BJ (cell line): ENCODE measurements around the gene FFAR2. TPM values are rescaled to one million over a fixed set of nuclear protein-coding genes. Genes with fewer than 3 reads are reported as not detected.

Experiments
- CTCF ChIA-PET: fragments of 350-600 bp; formaldehyde crosslinking; extraction: SDS; loops from one replicate; lab custom pipeline; 2021; ENCODE audit warnings: antibody characterized with exemption, inconsistent platforms; lab: Yijun Ruan, JAX
- POLR2A ChIA-PET: fragments of 300-600 bp; sonication (Branson Sonifier 250); formaldehyde crosslinking; extraction: SDS; loops from one replicate; lab custom pipeline; 2021; ENCODE audit warnings: antibody characterized with exemption; lab: Charles Lee
- DNase-seq: peaks from one replicate; pipeline ENCODE4 v3.0.0-alpha.2; 2011; ENCODE audit warnings: low read depth
- H3K27me3 ChIP-seq: 2 replicates; pipeline ENCODE4 v1.6.0; 2011; ENCODE audit warnings: low read length; ENCODE audit not compliant: control insufficient read depth, insufficient read depth
- H3K36me3 ChIP-seq: 2 replicates; pipeline ENCODE4 v1.5.1; 2011; ENCODE audit warnings: low read length; ENCODE audit not compliant: control insufficient read depth, insufficient read depth
- H3K4me3 ChIP-seq: 2 replicates; pipeline ENCODE4 v1.5.1; 2011; ENCODE audit warnings: low read depth, mild to moderate bottlenecking, control low read depth, low read length
- CTCF ChIP-seq: IDR thresholded peaks from 2 replicates; pipeline ENCODE4 v1.5.1; 2011; ENCODE audit warnings: low read depth, mild to moderate bottlenecking, control low read depth, inconsistent platforms, low read length, moderate library complexity; ENCODE audit not compliant: insufficient read depth
- polyA plus RNA-seq: library from polyadenylated mRNA; depleted of rRNA; stranded (reverse); fragments of >200 nt; gene quantifications from 2 replicates; pipeline ENCODE4 v1.2.3, GENCODE V29; 2011; rRNA removed
- small RNA-seq: library from RNA; depleted of rRNA; stranded (forward); fragments of <200 nt; gene quantifications from one replicate; pipeline ENCODE3, GENCODE V24; 2012; ENCODE audit warnings: low replicate concordance, low read depth; ENCODE audit not compliant: insufficient read length

FFAR2 gene
- polyA plus RNA-seq, 1 experiment = not detected

GRCh38 chr19:35500611-35501010 lies 52.6 kb downstream of the FFAR2 start:
- Histone ChIP-seq H3K4me3 (no peak overlapping the region), H3K36me3 (no peaks in the 10 kb centered on the region), H3K27me3 (peaks cover 3% of the 10 kb centered on the region; the same call in 1 of the 2 replicates)
- CTCF ChIA-PET = interaction anchor here (2.7 kb wide), 1 partner anchor 10 kb away, joined by 11 read pairs; no protein-coding TSS in a partner anchor
- POLR2A ChIA-PET = no interaction called here
- DNase-seq = no peak
- TF ChIP-seq CTCF = no peak

Small RNA genes lying within 50 kb of the gene (small RNA-seq; reads per million reads assigned to genes)
- not detected for gene RN7SL491P

Other genes starting within 250 kb of the FFAR2 start
- not detected in 2 replicates for gene FAM187B, start 219.5 kb upstream of the FFAR2 start, polyA plus RNA-seq
- gene LSR, start 199.3 kb upstream of the FFAR2 start, polyA plus RNA-seq = 0.42 and 0.53 TPM in 2 replicates
- gene USF2, start 179.3 kb upstream of the FFAR2 start, polyA plus RNA-seq = 80.3 and 80.9 TPM in 2 replicates
- gene HAMP, start 165.7 kb upstream of the FFAR2 start, polyA plus RNA-seq = not detected in 2 replicates
- gene MAG, start 156.1 kb upstream of the FFAR2 start, polyA plus RNA-seq = not detected in 2 replicates
- not detected in 2 replicates for gene CD22, start 119.1 kb upstream of the FFAR2 start, polyA plus RNA-seq
- not detected in 2 replicates for gene FFAR1, start 100.4 kb upstream of the FFAR2 start, polyA plus RNA-seq
- gene FFAR3, start 89.8 kb upstream of the FFAR2 start, polyA plus RNA-seq = not detected in 2 replicates
- gene GPR42, start 77.2 kb upstream of the FFAR2 start, polyA plus RNA-seq = not detected in 2 replicates
- gene KRTDAP, start 42.2 kb downstream of the FFAR2 start, polyA plus RNA-seq = not detected in 2 replicates
- 1.0 and 1.5 TPM in 2 replicates for gene DMKN, start 65.4 kb downstream of the FFAR2 start, polyA plus RNA-seq
- 0.70 and 1.6 TPM in 2 replicates for gene SBSN, start 80.1 kb downstream of the FFAR2 start, polyA plus RNA-seq
- gene GAPDHS, start 85.2 kb downstream of the FFAR2 start, polyA plus RNA-seq = not detected in 2 replicates
- gene TMEM147, start 97.4 kb downstream of the FFAR2 start, polyA plus RNA-seq = 167 and 200 TPM in 2 replicates
- gene ATP4A, start 115.4 kb downstream of the FFAR2 start, polyA plus RNA-seq = not detected in 2 replicates
- gene PMIS2, start 137.9 kb downstream of the FFAR2 start, polyA plus RNA-seq = not detected in 2 replicates
- 2.3 and 3.9 TPM in 2 replicates for gene HAUS5, start 164.5 kb downstream of the FFAR2 start, polyA plus RNA-seq
- 36.8 and 52.6 TPM in 2 replicates for gene RBM42, start 180.8 kb downstream of the FFAR2 start, polyA plus RNA-seq
- 0.47 and 0.54 TPM in 2 replicates for gene ETV2, start 193.5 kb downstream of the FFAR2 start, polyA plus RNA-seq
- gene COX6B1, start 200.1 kb downstream of the FFAR2 start, polyA plus RNA-seq = 463 and 510 TPM in 2 replicates
- 0.17 and 0.39 TPM in 2 replicates for gene UPK1A, start 218.3 kb downstream of the FFAR2 start, polyA plus RNA-seq